GM12891 (cell line): ENCODE measurements around the gene MEFV.
"Not testable (repeated sequence)": the region's sequence is repeated elsewhere in the genome, so short reads cannot be mapped to it uniquely, and the experiment has no call there.

Experiments used
- DNase-seq: peaks from one replicate; pipeline ENCODE4 v3.0.0; 2011; ENCODE audit warnings: low spot score; ENCODE audit not compliant: insufficient read length
- FAIRE-seq: peaks from 2 replicates; lab custom pipeline; 2011; peaks lifted over from hg19 to GRCh38; lab: Jason Lieb, UNC
- PAX5 ChIP-seq: IDR thresholded peaks from 2 replicates; pipeline ENCODE4 v1.6.1; 2011; ENCODE audit warnings: low read length, moderate library complexity, mild to moderate bottlenecking; ENCODE audit not compliant: insufficient read depth, severe bottlenecking
- POLR2A ChIP-seq: IDR thresholded peaks from 2 replicates; pipeline ENCODE4 v1.6.1; 2011; ENCODE audit warnings: low read depth, low read length, control low read depth
- POLR2AphosphoS5 ChIP-seq: IDR thresholded peaks from 2 replicates; pipeline ENCODE4 v1.6.1; 2011; ENCODE audit warnings: low read depth, low read length, control low read depth
- POU2F2 ChIP-seq: IDR thresholded peaks from 2 replicates; pipeline ENCODE4 v1.6.1; 2011; ENCODE audit warnings: low read depth, mild to moderate bottlenecking, control low read depth, low read length, moderate library complexity
- SPI1 ChIP-seq: IDR thresholded peaks from 2 replicates; pipeline ENCODE4 v1.6.1; 2011; ENCODE audit warnings: low read depth, low read length, control low read depth
- TAF1 ChIP-seq: IDR thresholded peaks from 2 replicates; pipeline ENCODE4 v1.6.1; 2011; ENCODE audit warnings: low read depth, low read length, control low read depth

The MEFV gene

DNA sequence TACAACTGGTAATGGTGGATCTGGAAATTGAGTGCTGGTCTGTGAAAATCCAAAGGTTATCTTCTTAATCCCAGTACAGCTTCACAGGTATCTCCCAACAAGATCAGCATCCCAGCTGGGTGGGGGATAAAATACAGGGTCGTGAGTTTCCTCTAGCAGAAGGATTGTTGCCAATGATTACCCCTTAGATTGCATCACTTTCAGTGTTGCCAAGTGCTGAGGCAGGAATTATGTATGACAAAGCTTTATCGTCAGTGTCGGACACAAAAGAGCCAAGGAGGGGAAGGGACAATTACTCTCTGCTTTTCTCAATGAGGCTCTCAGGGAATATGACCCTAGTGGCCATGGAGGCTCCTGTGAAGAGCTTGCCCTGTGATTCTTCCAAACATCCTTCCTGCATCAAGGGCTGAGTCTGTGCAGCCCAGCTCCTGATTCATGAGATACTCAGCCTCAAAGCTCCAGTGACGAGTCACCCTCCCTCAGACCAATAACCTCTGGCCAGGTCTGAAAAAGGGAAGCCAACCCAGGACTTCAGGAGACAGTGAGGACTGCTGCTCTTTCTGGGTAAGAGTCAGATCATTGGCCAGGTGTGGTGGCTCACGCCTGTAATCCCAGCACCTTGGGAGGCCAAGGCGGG lies 53.4 kb downstream of the MEFV start:
- TF ChIP-seq POLR2A (no peak), TAF1 (no peak), SPI1 (no peak), POLR2AphosphoS5 (no peak), POU2F2 (no peak), PAX5 (no peak)
- DNase-seq (no peak), FAIRE-seq (no peak)

DNA sequence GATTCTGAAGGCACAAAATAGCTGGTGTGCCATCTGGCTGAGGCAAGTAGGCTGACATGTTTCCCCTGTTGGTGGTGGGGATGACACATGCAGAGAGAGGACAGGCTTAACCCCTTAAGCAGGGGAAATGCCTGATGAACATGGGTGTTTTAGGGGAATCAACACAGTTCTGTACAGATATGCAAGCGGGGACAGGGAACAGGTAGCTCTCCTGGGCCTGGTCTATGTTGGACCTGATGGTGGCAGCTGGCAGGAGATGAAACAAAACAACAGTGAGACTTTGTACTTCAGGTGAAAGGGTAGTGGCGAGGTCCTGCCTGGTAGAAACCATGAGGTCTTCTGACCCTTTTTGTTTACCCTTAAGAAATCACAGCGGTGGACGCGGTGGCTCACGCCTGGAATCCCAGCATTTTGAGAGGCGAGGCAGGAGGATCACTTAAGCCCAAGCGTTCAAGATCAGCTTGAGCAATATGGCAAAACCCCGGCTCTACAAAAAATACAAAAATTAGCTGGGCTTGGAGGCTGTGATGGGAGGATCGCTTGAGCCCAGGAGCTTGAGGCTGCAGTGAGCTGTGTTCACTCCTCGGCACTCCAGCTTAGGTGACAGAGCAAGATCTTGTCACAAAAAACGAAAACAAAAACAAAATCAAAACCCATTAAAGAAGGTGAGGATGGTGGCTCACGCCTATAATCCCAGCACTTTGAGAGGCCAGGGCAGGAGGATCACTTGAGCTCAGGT lies 57.9 kb downstream of the MEFV start:
- no peak for DNase-seq
- no peak for TF ChIP-seq POU2F2
- TF ChIP-seq POLR2AphosphoS5, result no peak
- TF ChIP-seq SPI1, result no peak
- TF ChIP-seq PAX5, result no peak
- TF ChIP-seq POLR2A, result no peak
- TF ChIP-seq TAF1, result no peak
- FAIRE-seq, result no peak

DNA sequence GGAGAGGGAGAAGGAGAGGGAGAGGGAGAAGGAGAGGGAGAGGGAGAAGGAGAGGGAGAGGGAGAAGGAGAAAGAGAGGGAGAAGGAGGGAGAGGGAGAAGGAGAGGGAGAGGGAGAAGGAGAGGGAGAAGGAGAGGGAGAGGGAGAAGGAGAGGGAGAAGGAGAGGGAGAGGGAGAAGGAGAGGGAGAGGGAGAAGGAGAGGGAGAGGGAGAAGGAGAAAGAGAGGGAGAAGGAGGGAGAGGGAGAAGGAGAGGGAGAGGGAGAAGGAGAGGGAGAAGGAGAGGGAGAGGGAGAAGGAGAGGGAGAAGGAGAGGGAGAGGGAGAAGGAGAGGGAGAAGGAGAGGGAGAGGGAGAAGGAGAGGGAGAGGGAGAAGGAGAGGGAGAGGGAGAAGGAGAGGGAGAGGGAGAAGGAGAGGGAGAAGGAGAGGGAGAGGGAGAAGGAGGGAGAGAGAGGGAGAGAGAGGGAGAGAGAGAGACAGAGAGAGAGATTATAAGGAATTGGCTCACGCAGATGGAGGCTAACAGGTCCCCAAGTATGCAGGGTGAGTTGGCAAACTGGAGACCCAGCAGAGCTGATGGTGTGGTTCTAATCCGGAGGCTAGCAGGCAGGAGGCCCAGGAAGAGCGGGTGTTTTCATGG lies 58.6 kb downstream of the MEFV start:
- not testable (repeated sequence) for FAIRE-seq, DNase-seq

DNA sequence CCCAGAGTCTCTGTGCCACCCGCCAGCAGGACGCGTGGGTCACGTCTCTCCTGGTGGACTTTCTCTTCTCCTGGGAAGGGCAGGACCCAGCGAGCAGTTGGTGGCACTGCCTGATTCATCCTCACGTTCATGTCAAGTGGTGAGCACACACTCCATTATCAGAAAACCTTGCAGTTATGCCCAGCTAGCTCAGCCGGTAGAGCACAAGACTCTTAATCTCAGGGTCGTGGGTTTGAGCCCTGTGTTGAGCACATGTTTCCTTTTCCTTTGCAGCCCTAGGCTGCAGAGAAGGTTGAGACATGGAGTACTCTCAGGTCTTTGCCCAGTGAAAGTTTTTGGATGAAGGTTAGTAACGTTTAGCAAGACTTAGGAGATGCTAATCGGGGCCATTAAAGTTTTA lies 60.5 kb downstream of the MEFV start:
- FAIRE-seq, result no peak
- TF ChIP-seq TAF1, result no peak
- no peak for DNase-seq

DNA sequence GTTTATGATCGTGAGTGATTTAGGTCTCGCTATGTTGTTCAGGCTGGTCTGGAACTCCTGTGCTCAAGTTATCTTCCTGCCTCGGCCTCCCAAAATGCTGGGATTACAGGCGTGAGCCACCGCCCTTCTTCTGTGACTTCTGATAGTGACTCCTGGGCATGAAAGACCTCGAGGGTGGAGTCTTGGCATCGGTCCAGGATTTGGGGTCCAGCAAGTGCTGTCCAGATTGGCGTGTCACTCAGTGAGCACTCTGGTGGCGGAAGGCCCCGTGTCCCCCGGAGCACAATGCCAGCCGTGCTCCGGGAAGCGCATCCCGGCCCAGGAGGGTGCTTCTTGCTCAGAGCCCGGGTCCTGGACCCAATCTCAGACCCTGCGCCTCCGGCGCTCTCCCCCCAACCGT lies 61.6 kb downstream of the MEFV start:
- FAIRE-seq (no peak), DNase-seq (no peak)
- TF ChIP-seq POU2F2, result no peak
- TF ChIP-seq POLR2A, result no peak
- TF ChIP-seq TAF1, result no peak
- TF ChIP-seq PAX5, result no peak
- TF ChIP-seq POLR2AphosphoS5, result no peak

DNA sequence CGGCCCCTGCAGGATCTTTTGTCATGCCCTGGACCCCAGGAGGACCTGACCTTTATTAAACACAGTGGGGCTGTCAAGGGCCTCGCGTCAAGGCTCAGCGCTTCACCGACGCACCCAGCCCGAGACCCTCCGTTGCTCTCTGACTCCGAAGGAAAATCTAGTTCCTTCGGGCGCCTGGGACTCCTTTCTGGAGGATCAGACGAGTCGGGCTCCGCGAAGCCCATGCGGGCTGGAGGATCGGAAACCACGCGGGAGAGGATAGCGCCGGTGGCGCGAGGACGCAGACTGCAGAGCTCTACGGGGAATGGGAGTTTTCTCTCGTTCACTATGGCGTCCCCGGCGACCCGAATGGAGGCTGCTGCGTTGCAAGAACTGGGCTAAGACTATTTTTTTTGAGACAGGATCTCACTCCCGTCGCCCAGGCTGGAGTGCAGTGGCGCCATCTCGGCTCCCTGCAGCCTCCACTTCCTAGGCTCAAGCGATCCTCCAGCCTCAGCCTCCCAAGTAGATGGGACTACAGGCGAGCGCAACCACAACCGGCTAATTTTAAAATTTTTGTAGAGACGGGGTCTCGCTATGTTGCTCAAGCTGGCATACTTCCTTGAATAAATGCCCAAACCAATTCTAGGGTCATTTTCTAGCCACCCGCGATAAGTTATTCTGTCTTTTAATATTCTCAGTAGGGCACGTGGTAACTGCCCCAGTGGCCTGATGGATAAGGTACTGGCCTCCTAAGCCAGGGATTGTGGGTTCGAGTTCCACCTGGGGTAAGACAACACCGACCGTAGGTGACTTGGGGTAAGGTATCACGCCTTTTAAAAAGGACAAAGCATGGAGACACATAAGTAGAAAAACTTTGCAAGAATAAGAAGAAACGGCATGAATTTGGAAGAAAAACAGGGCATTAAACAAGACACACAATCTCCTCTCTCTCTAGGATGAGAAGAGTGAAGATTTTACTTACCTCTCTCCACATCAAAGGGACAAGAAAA lies 62.9 kb downstream of the MEFV start:
- TF ChIP-seq PAX5 (no peak), POLR2A (no peak), TAF1 (no peak), POLR2AphosphoS5 (no peak), POU2F2 (no peak), SPI1 (no peak)
- no peak for FAIRE-seq
- no peak for DNase-seq

DNA sequence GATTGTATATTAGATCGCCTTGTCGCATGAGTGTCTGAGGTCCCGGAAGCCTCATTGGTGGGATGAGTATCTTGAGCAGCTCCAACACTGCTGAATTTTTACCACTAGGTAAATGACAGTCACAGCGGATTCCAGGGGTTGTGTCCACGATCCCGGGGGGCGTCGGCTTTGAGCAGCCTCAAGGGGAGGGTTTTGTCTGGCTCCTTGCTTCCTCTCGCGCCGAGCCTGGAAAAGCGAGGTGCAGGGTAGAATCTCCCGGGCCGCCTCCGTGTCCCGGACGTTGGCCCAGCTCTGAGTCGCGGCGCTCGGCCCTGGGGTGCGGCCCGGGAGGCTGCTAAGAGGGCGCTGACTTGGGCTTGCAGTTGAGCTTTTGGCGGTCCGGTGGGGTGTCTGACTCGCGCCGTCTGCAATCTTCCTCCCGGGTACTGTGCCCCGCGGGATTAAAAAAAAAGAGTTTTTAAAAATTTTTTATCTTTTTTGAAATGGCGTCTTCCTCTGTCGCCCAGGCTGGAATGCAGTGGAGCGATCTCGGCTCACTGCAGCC lies 63.9 kb downstream of the MEFV start:
- FAIRE-seq (no peak), DNase-seq (no peak)
- no peak for TF ChIP-seq PAX5
- no peak for TF ChIP-seq POLR2AphosphoS5
- no peak for TF ChIP-seq POU2F2
- TF ChIP-seq POLR2A, result no peak
- no peak for TF ChIP-seq SPI1
- TF ChIP-seq TAF1, result no peak
